SU-DHL-6 (cell line): ENCODE data around the gene PNPLA3.

Source experiments
- EZH2phosphoT487 ChIP-seq: fragments of 200-600 bp; sonication (generic), shearing (Covaris generic); conservative IDR thresholded peaks from 2 replicates; pipeline ENCODE4 v1.6.1; 2018; ENCODE audit warnings: mild to moderate bottlenecking, antibody characterized with exemption, low read length, moderate library complexity, mixed read lengths
- TF ChIP-seq, protein P1 (sequence below): fragments of 200-600 bp; sonication (generic); IDR thresholded peaks from one replicate; pipeline ENCODE4 v1.5.1; 2017; ENCODE audit warnings: antibody characterized with exemption, mild to moderate bottlenecking, low read length, moderate library complexity; ENCODE audit not compliant: insufficient read depth, poor library complexity, severe bottlenecking

DNA sequence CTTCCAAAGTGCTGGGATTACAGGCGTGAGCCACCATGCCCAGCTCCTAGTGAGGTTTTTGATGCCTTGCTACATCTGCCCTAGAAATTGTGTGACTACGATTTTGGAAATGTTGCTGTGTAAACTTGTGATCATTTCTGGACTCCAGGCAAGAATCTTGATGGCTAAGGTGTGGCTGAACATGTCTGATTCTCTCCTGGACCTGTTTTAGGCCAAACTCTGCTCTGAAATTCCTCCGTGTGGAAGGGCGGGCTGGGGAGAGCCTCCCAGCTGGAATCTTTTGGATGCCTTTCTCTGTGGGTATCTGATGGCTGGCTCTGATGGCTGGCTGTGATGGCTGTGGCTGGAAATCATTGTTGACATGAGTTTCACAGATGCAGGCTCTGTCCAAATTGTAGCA is 8.2 kb downstream of the PNPLA3 start:
- TF ChIP-seq, protein P1, sequence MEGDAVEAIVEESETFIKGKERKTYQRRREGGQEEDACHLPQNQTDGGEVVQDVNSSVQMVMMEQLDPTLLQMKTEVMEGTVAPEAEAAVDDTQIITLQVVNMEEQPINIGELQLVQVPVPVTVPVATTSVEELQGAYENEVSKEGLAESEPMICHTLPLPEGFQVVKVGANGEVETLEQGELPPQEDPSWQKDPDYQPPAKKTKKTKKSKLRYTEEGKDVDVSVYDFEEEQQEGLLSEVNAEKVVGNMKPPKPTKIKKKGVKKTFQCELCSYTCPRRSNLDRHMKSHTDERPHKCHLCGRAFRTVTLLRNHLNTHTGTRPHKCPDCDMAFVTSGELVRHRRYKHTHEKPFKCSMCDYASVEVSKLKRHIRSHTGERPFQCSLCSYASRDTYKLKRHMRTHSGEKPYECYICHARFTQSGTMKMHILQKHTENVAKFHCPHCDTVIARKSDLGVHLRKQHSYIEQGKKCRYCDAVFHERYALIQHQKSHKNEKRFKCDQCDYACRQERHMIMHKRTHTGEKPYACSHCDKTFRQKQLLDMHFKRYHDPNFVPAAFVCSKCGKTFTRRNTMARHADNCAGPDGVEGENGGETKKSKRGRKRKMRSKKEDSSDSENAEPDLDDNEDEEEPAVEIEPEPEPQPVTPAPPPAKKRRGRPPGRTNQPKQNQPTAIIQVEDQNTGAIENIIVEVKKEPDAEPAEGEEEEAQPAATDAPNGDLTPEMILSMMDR = no peak
- TF ChIP-seq EZH2phosphoT487 = no peak
